DND-41 (cell line): Measurements from ENCODE around the gene NAA10.

Source experiments
- ATAC-seq: fragments of 200-7000 bp; cut with Tn5 transposase; 3 replicates; pipeline ENCODE4 v1.9.1; 2021; ENCODE audit warnings: low read depth; ENCODE audit not compliant: insufficient read depth
- DNase-seq: peaks from one replicate; pipeline ENCODE4 v3.0.0-alpha.2; 2020
- H2AFZ ChIP-seq: 2 replicates; pipeline ENCODE4 v1.6.0; 2012; ENCODE audit warnings: low read depth, low read length
- H3K27ac ChIP-seq: 2 replicates; pipeline ENCODE4 v1.5.1; 2012; ENCODE audit warnings: low read length, inconsistent platforms
- H3K27me3 ChIP-seq: fragments of 200-600 bp; sonication (generic); 2 replicates; pipeline ENCODE4 v1.6.0; 2012; ENCODE audit warnings: low read length, mild to moderate bottlenecking, inconsistent platforms; ENCODE audit not compliant: insufficient read depth, poor library complexity
- H3K36me3 ChIP-seq: 2 replicates; pipeline ENCODE4 v1.5.1; 2012; ENCODE audit warnings: low read length, inconsistent platforms; ENCODE audit not compliant: insufficient read depth
- H3K4me1 ChIP-seq: 2 replicates; pipeline ENCODE4 v1.5.1; 2012; ENCODE audit warnings: mild to moderate bottlenecking, low read length; ENCODE audit not compliant: insufficient read depth
- H3K4me2 ChIP-seq: 2 replicates; pipeline ENCODE4 v1.6.0; 2012; ENCODE audit warnings: mild to moderate bottlenecking, moderate library complexity, low read length, inconsistent platforms; ENCODE audit not compliant: insufficient read depth
- H3K4me3 ChIP-seq, 2 experiments: fragments of 200-600 bp in 1 of 2; shearing (Covaris generic) in 1 of 2; 2 replicates each; pipeline ENCODE4 v1.5.1; 2012 to 2016; ENCODE audit warnings: inconsistent platforms in 2 of 2, low read length in 2 of 2, mild to moderate bottlenecking in 2 of 2, low read depth in 1 of 2, moderate library complexity in 1 of 2
- H3K79me2 ChIP-seq: 2 replicates; pipeline ENCODE4 v1.6.0; 2012; ENCODE audit warnings: low read length, inconsistent platforms; ENCODE audit not compliant: insufficient read depth
- H3K9ac ChIP-seq: 2 replicates; pipeline ENCODE4 v1.6.0; 2012; ENCODE audit warnings: low read depth, mild to moderate bottlenecking, inconsistent platforms, low read length, moderate library complexity
- H3K9me3 ChIP-seq: 2 replicates; pipeline ENCODE4 v1.5.1; 2012; ENCODE audit warnings: low read length, moderate library complexity, mild to moderate bottlenecking, inconsistent platforms; ENCODE audit not compliant: insufficient read depth, severe bottlenecking
- H4K20me1 ChIP-seq: 2 replicates; pipeline ENCODE4 v1.6.0; 2012; ENCODE audit warnings: low read length; ENCODE audit not compliant: insufficient read depth
- CTCF ChIP-seq: IDR thresholded peaks from 2 replicates; pipeline ENCODE4 v1.5.1; 2012; ENCODE audit warnings: borderline replicate concordance, low read length, moderate library complexity, mild to moderate bottlenecking; ENCODE audit not compliant: poor library complexity, severe bottlenecking; ENCODE audit errors: extremely low read depth
- EZH2 ChIP-seq: IDR thresholded peaks from 3 replicates; pipeline ENCODE4 v1.6.1; 2012; ENCODE audit warnings: borderline replicate concordance, low read depth, mild to moderate bottlenecking, moderate library complexity, low read length, inconsistent platforms; ENCODE audit not compliant: severe bottlenecking

The NAA10 gene

GRCh38 chrX:153905481-153906095 is 29.2 kb downstream of the NAA10 start:
- Histone ChIP-seq H3K27ac (no peak overlapping the region), H3K9me3 (no peaks in the 10 kb centered on the region), H2AFZ (no peak overlapping the region), H3K4me3 (no peak overlapping the region), H3K4me2 (no peak overlapping the region), H3K4me1 (peaks cover 14% of the 10 kb centered on the region), H3K9ac (no peak overlapping the region), H3K36me3 (peaks cover 22% of the 10 kb centered on the region), H4K20me1 (no peaks in the 10 kb centered on the region; the same call in 1 of the 2 replicates), H3K27me3 (no peaks in the 10 kb centered on the region), H3K79me2 (no peaks in the 10 kb centered on the region)
- no peak for DNase-seq
- no peak for TF ChIP-seq EZH2
- ATAC-seq, result peak; percentile 0; the same call in 1 of the 3 replicates

GRCh38 chrX:153903991-153904957 is 30.6 kb downstream of the NAA10 start, which contains the start of gene AVPR2:
Gene AVPR2, plus strand, starts transcription at chrX:153904673. Its CDS starts 473 bp downstream, at chrX:153905146.
- no peaks in the 10 kb centered on the region for H3K79me2 ChIP-seq
- H2AFZ ChIP-seq, result no peak within 1 kb of the TSS
- DNase-seq (peak; percentile 15), ATAC-seq (peak; percentile 4; the same call in 1 of the 3 replicates)
- H3K36me3 ChIP-seq, result peaks cover 18% of the 10 kb centered on the region
- no peak within 1 kb of the TSS for H3K9ac ChIP-seq
- H3K27me3 ChIP-seq, result no peaks in the 10 kb centered on the region
- no peak within 1 kb of the TSS for H3K4me2 ChIP-seq
- H3K4me3 ChIP-seq, result no peak within 1 kb of the TSS
- no peak within 1 kb of the TSS for H3K27ac ChIP-seq
- H3K9me3 ChIP-seq, result no peaks in the 10 kb centered on the region
- no peak for TF ChIP-seq CTCF
- TF ChIP-seq EZH2, result no peak
- peaks cover 18% of the 10 kb centered on the region for H3K4me1 ChIP-seq
- H4K20me1 ChIP-seq, result no peaks in the 10 kb centered on the region

GRCh38 chrX:153903238-153903980 is 31.4 kb downstream of the NAA10 start:
- DNase-seq (no peak), ATAC-seq (peak; percentile 5; the same call in 1 of the 3 replicates)
- Histone ChIP-seq H2AFZ (no peak overlapping the region), H3K4me2 (no peak overlapping the region), H3K4me3 (no peak overlapping the region), H3K27ac (no peak overlapping the region), H3K27me3 (no peaks in the 10 kb centered on the region), H4K20me1 (no peaks in the 10 kb centered on the region), H3K36me3 (peaks cover 9% of the 10 kb centered on the region), H3K4me1 (peaks cover 18% of the 10 kb centered on the region), H3K79me2 (no peaks in the 10 kb centered on the region), H3K9ac (no peak overlapping the region), H3K9me3 (no peaks in the 10 kb centered on the region)
- TF ChIP-seq CTCF, result no peak
- no peak for TF ChIP-seq EZH2
